Sigmoid colon (tissue), 4 donors: ENCODE results near the gene ODAD3.

Source experiments
- CTCF ChIP-seq, 4 experiments: fragments of 450-650 bp in 3 of 4; fragments of 200-600 bp in 1 of 4; IDR thresholded peaks; one replicate each; pipeline ENCODE4 v1.5.1; 2016 to 2019; ENCODE audit warnings: antibody characterized with exemption in 4 of 4, mild to moderate bottlenecking in 3 of 4, moderate library complexity in 2 of 4
- EP300 ChIP-seq, 4 donors: sonication (generic); formaldehyde crosslinking; IDR thresholded peaks; one replicate each; pipeline ENCODE4 v1.6.1; 2017; ENCODE audit warnings: antibody characterized with exemption in 4 of 4
- POLR2A ChIP-seq, 2 donors: fragments of 450-650 bp; IDR thresholded peaks; one replicate each; pipeline ENCODE4 v1.6.1; 2016; ENCODE audit warnings: antibody characterized with exemption in 2 of 2, mild to moderate bottlenecking in 2 of 2, moderate library complexity in 2 of 2
- POLR2AphosphoS5 ChIP-seq, 4 donors: sonication (generic); formaldehyde crosslinking; IDR thresholded peaks; one replicate each; pipeline ENCODE4 v1.6.1; 2017; ENCODE audit warnings: antibody characterized with exemption in 4 of 4

- TF ChIP-seq POLR2AphosphoS5 (IDR thresholded peaks at IDR 0.05) (no peak), CTCF (IDR thresholded peaks at IDR 0.05) (peak in 2 of 4 experiments; percentile 14 to 31), POLR2A (IDR thresholded peaks at IDR 0.05) (no peak), EP300 (IDR thresholded peaks at IDR 0.05) (no peak)
Observed at GRCh38 chr19:11382898-11383705, 51.8 kb downstream of the ODAD3 start.
